Fibroblast of mammary gland (primary cell): ENCODE measurements around the gene WDR3.
A peak's percentile ranks its signal among the peaks of the same experiment; 100 is the strongest.

Experiments used
- DNase-seq: peaks from one replicate; pipeline ENCODE4 v3.0.0-alpha.2; 2010; ENCODE audit warnings: low read depth
- H3K4me3 ChIP-seq: 2 replicates; pipeline ENCODE4 v1.5.1; 2011; ENCODE audit warnings: low read depth, mild to moderate bottlenecking, low read length, moderate library complexity; ENCODE audit not compliant: control insufficient read depth
- CTCF ChIP-seq: conservative IDR thresholded peaks from 2 replicates; pipeline ENCODE4 v1.5.1; 2011; ENCODE audit warnings: low read depth, low read length, inconsistent platforms; ENCODE audit not compliant: control insufficient read depth, insufficient read depth

Gene WDR3

GRCh38 chr1:117967477-117967876, 37.9 kb downstream of the WDR3 start:
- DNase-seq: peak; percentile 61
- TF ChIP-seq CTCF: peak; percentile 39
- H3K4me3 ChIP-seq: no peak overlapping the region

GRCh38 chr1:117967881-117968280, 38.3 kb downstream of the WDR3 start:
- no peak for TF ChIP-seq CTCF
- H3K4me3 ChIP-seq: no peak overlapping the region
- DNase-seq: peak; percentile 25

- no peak for DNase-seq
- no peak overlapping the region for H3K4me3 ChIP-seq
- TF ChIP-seq CTCF: no peak
These were observed 40.7 kb downstream of the WDR3 start for GRCh38 chr1:117970252-117970651.

GRCh38 chr1:117971777-117972176, 42.2 kb downstream of the WDR3 start:
- TF ChIP-seq CTCF: no peak
- DNase-seq: no peak
- H3K4me3 ChIP-seq: no peak overlapping the region

GRCh38 chr1:117976381-117976780, 46.8 kb downstream of the WDR3 start:
- no peak for TF ChIP-seq CTCF
- H3K4me3 ChIP-seq: no peak overlapping the region
- no peak for DNase-seq

GRCh38 chr1:117981455-117982192, 52.1 kb downstream of the WDR3 start:
- no peak for DNase-seq
- TF ChIP-seq CTCF: no peak
- H3K4me3 ChIP-seq: no peak overlapping the region

- no peak overlapping the region for H3K4me3 ChIP-seq
- peak; percentile 9 for DNase-seq
These were observed 55.7 kb downstream of the WDR3 start for GRCh38 chr1:117985239-117985638.

More at GRCh38 chr1:117985239-117985638, 55.7 kb downstream of the WDR3 start:
- TF ChIP-seq CTCF: no peak
